ENCODE results near the gene PORCN.

The PORCN gene

DNA sequence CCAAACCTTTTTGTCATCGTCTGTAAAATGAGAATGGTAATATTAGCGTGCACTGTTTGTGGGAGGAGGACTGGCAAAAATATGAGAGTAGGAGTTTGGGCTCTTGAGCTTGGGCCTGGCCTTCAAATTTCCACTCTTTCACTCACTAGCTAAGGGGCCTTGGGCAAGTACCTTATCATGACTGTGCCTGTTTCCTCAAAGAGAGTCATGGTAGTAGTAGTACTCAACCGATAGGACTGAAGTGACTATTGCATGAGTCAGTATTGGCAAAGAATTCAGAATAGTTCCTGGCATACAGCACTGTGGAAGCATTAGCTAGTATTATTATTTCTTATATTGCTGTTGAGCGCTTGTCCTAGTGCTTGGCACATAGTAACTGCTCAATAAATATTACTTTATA lies 49.5 kb downstream of the PORCN start:
- Histone ChIP-seq H3K27ac (ENCODE audit: low read length, poor library complexity, severe bottlenecking) (peak overlapping the region; percentile 7), H2AK5ac (ENCODE audit: low read length, severe bottlenecking) (no peak overlapping the region), H2AFZ (ENCODE audit: low read depth, low read length) (no peak overlapping the region), H2BK120ac (ENCODE audit: low read depth, low read length) (no peak overlapping the region), H3K9ac (ENCODE audit: low read length) (peak overlapping the region; percentile 37), H3K4me3 (ENCODE audit: insufficient read depth in 1 of 2, low read depth in 1 of 2, low read length in 2 of 2) (no peak overlapping the region), H3K14ac (ENCODE audit: low read length in 2 of 2) (no peak overlapping the region), H3K4ac (ENCODE audit: low read depth in 1 of 2, low read length in 2 of 2) (no peak overlapping the region), H4K91ac (ENCODE audit: low read length) (no peak overlapping the region), H3K4me2 (ENCODE audit: low read length, poor library complexity, severe bottlenecking) (no peak overlapping the region), H3K4me1 (ENCODE audit: control insufficient read depth, insufficient read depth, low read depth, low read length) (no peaks in the 10 kb centered on the region), H3K79me1 (replicated peaks; ENCODE audit: low read length, poor library complexity, severe bottlenecking) (peaks cover 9% of the 10 kb centered on the region), H3K36me3 (ENCODE audit: control insufficient read depth in 1 of 2, insufficient read depth in 2 of 2, low read depth in 1 of 2, low read length in 2 of 2) (peaks cover 38 to 41% of the 10 kb centered on the region in 2 experiments), H3K27me3 (ENCODE audit: control insufficient read depth in 1 of 2, insufficient read depth in 1 of 2, low read length in 2 of 2) (no peaks in the 10 kb centered on the region), H3K9me3 (ENCODE audit: control insufficient read depth, low read length) (no peaks in the 10 kb centered on the region), H2BK12ac (ENCODE audit: low read length in 2 of 2) (no peak overlapping the region), H2BK15ac (ENCODE audit: low read depth, poor library complexity, severe bottlenecking) (no peak overlapping the region), H3K18ac (ENCODE audit: low read depth in 1 of 2, low read length in 2 of 2) (no peak overlapping the region), H2BK5ac (ENCODE audit: low read depth, low read length, poor library complexity, severe bottlenecking) (no peak overlapping the region), H3K23ac (ENCODE audit: low read length in 2 of 2) (no peak overlapping the region), H4K8ac (ENCODE audit: low read length) (no peak overlapping the region)
- WGBS = 56% methylated on average over 3 of the region's 4 CpGs
- peak; percentile 70 for DNase-seq

DNA sequence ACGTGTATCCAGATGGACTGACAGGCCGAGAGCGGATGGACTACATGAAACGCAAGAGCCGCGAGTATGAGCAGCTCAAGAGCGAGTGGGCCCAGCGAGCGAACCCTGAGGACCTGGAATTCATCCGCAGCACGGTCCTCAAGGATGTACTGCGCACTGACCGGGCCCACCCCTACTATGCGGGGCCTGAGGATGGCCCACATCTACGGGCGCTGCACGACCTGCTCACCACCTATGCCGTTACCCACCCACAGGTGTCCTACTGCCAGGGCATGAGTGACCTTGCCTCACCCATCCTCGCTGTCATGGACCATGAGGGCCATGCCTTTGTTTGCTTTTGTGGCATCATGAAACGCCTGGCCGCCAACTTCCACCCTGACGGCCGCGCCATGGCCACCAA lies 50.8 kb downstream of the PORCN start:
- H3K18ac ChIP-seq (ENCODE audit: low read depth in 1 of 2, low read length in 2 of 2) = no peak overlapping the region
- H2BK5ac ChIP-seq (ENCODE audit: low read depth, low read length, poor library complexity, severe bottlenecking) = no peak overlapping the region
- no peak overlapping the region for H2BK120ac ChIP-seq (ENCODE audit: low read depth, low read length)
- no peak for DNase-seq
- no peak overlapping the region for H3K4ac ChIP-seq (ENCODE audit: low read depth in 1 of 2, low read length in 2 of 2)
- H4K91ac ChIP-seq (ENCODE audit: low read length) = no peak overlapping the region
- no peak overlapping the region for H2BK15ac ChIP-seq (ENCODE audit: low read depth, poor library complexity, severe bottlenecking)
- H4K8ac ChIP-seq (ENCODE audit: low read length) = no peak overlapping the region
- H3K4me1 ChIP-seq (ENCODE audit: control insufficient read depth, insufficient read depth, low read depth, low read length) = no peaks in the 10 kb centered on the region
- no peak overlapping the region for H3K4me3 ChIP-seq (ENCODE audit: insufficient read depth in 1 of 2, low read depth in 1 of 2, low read length in 2 of 2)
- no peak overlapping the region for H3K14ac ChIP-seq (ENCODE audit: low read length in 2 of 2)
- H3K27ac ChIP-seq (ENCODE audit: low read length, poor library complexity, severe bottlenecking) = no peak overlapping the region
- no peak overlapping the region for H2AFZ ChIP-seq (ENCODE audit: low read depth, low read length)
- H3K4me2 ChIP-seq (ENCODE audit: low read length, poor library complexity, severe bottlenecking) = no peak overlapping the region
- H2BK12ac ChIP-seq (ENCODE audit: low read length in 2 of 2) = no peak overlapping the region
- H3K36me3 ChIP-seq (ENCODE audit: control insufficient read depth in 1 of 2, insufficient read depth in 2 of 2, low read depth in 1 of 2, low read length in 2 of 2) = peaks cover 39 to 41% of the 10 kb centered on the region in 2 experiments
- no peak overlapping the region for H2AK5ac ChIP-seq (ENCODE audit: low read length, severe bottlenecking)
- no peak overlapping the region for H3K23ac ChIP-seq (ENCODE audit: low read length in 2 of 2)
- 99% methylated on average over 24 of the region's 24 CpGs for WGBS
- no peaks in the 10 kb centered on the region for H3K27me3 ChIP-seq (ENCODE audit: control insufficient read depth in 1 of 2, insufficient read depth in 1 of 2, low read length in 2 of 2)
- peaks cover 9% of the 10 kb centered on the region for H3K79me1 ChIP-seq (replicated peaks; ENCODE audit: low read length, poor library complexity, severe bottlenecking)
- no peak overlapping the region for H3K9ac ChIP-seq (ENCODE audit: low read length)
- H3K9me3 ChIP-seq (ENCODE audit: control insufficient read depth, low read length) = no peaks in the 10 kb centered on the region

GRCh38 chrX:48560056-48560455 lies 51.3 kb downstream of the PORCN start:
- no peak overlapping the region for H4K91ac ChIP-seq (ENCODE audit: low read length)
- H2BK15ac ChIP-seq (ENCODE audit: low read depth, poor library complexity, severe bottlenecking) = no peak overlapping the region
- peaks cover 9% of the 10 kb centered on the region for H3K79me1 ChIP-seq (replicated peaks; ENCODE audit: low read length, poor library complexity, severe bottlenecking)
- no peak overlapping the region for H3K4ac ChIP-seq (ENCODE audit: low read depth in 1 of 2, low read length in 2 of 2)
- no peak overlapping the region for H2AFZ ChIP-seq (ENCODE audit: low read depth, low read length)
- H2BK120ac ChIP-seq (ENCODE audit: low read depth, low read length) = no peak overlapping the region
- H3K9me3 ChIP-seq (ENCODE audit: control insufficient read depth, low read length) = no peaks in the 10 kb centered on the region
- 98% methylated on average over 11 of the region's 14 CpGs for WGBS
- peaks cover 34 to 39% of the 10 kb centered on the region in 2 experiments for H3K36me3 ChIP-seq (ENCODE audit: control insufficient read depth in 1 of 2, insufficient read depth in 2 of 2, low read depth in 1 of 2, low read length in 2 of 2)
- H3K27me3 ChIP-seq (ENCODE audit: control insufficient read depth in 1 of 2, insufficient read depth in 1 of 2, low read length in 2 of 2) = no peaks in the 10 kb centered on the region
- H3K23ac ChIP-seq (ENCODE audit: low read length in 2 of 2) = no peak overlapping the region
- no peak overlapping the region for H3K4me2 ChIP-seq (ENCODE audit: low read length, poor library complexity, severe bottlenecking)
- H2BK12ac ChIP-seq (ENCODE audit: low read length in 2 of 2) = no peak overlapping the region
- H3K4me1 ChIP-seq (ENCODE audit: control insufficient read depth, insufficient read depth, low read depth, low read length) = no peaks in the 10 kb centered on the region
- no peak overlapping the region for H4K8ac ChIP-seq (ENCODE audit: low read length)
- no peak overlapping the region for H3K4me3 ChIP-seq (ENCODE audit: insufficient read depth in 1 of 2, low read depth in 1 of 2, low read length in 2 of 2)
- H3K9ac ChIP-seq (ENCODE audit: low read length) = no peak overlapping the region
- H3K27ac ChIP-seq (ENCODE audit: low read length, poor library complexity, severe bottlenecking) = no peak overlapping the region
- H3K14ac ChIP-seq (ENCODE audit: low read length in 2 of 2) = no peak overlapping the region
- no peak overlapping the region for H2AK5ac ChIP-seq (ENCODE audit: low read length, severe bottlenecking)
- H2BK5ac ChIP-seq (ENCODE audit: low read depth, low read length, poor library complexity, severe bottlenecking) = no peak overlapping the region
- H3K18ac ChIP-seq (ENCODE audit: low read depth in 1 of 2, low read length in 2 of 2) = no peak overlapping the region
- DNase-seq = no peak

GRCh38 chrX:48560681-48561080 lies 51.9 kb downstream of the PORCN start:
- no peaks in the 10 kb centered on the region for H3K9me3 ChIP-seq (ENCODE audit: control insufficient read depth, low read length)
- H3K18ac ChIP-seq (ENCODE audit: low read depth in 1 of 2, low read length in 2 of 2) = no peak overlapping the region
- no peak overlapping the region for H2AK5ac ChIP-seq (ENCODE audit: low read length, severe bottlenecking)
- H4K8ac ChIP-seq (ENCODE audit: low read length) = peak overlapping the region; percentile 17
- H2BK15ac ChIP-seq (ENCODE audit: low read depth, poor library complexity, severe bottlenecking) = no peak overlapping the region
- H3K14ac ChIP-seq (ENCODE audit: low read length in 2 of 2) = no peak overlapping the region
- H3K4ac ChIP-seq (ENCODE audit: low read depth in 1 of 2, low read length in 2 of 2) = no peak overlapping the region
- H2BK120ac ChIP-seq (ENCODE audit: low read depth, low read length) = no peak overlapping the region
- H2BK5ac ChIP-seq (ENCODE audit: low read depth, low read length, poor library complexity, severe bottlenecking) = no peak overlapping the region
- H3K36me3 ChIP-seq (ENCODE audit: control insufficient read depth in 1 of 2, insufficient read depth in 2 of 2, low read depth in 1 of 2, low read length in 2 of 2) = peaks cover 32 to 36% of the 10 kb centered on the region in 2 experiments
- peaks cover 9% of the 10 kb centered on the region for H3K79me1 ChIP-seq (replicated peaks; ENCODE audit: low read length, poor library complexity, severe bottlenecking)
- no peak overlapping the region for H3K27ac ChIP-seq (ENCODE audit: low read length, poor library complexity, severe bottlenecking)
- H2AFZ ChIP-seq (ENCODE audit: low read depth, low read length) = no peak overlapping the region
- H3K23ac ChIP-seq (ENCODE audit: low read length in 2 of 2) = no peak overlapping the region
- H3K4me2 ChIP-seq (ENCODE audit: low read length, poor library complexity, severe bottlenecking) = no peak overlapping the region
- H2BK12ac ChIP-seq (ENCODE audit: low read length in 2 of 2) = no peak overlapping the region
- H4K91ac ChIP-seq (ENCODE audit: low read length) = no peak overlapping the region
- WGBS = 98% methylated on average over 11 of the region's 12 CpGs
- no peak overlapping the region for H3K9ac ChIP-seq (ENCODE audit: low read length)
- no peak for DNase-seq
- no peaks in the 10 kb centered on the region for H3K27me3 ChIP-seq (ENCODE audit: control insufficient read depth in 1 of 2, insufficient read depth in 1 of 2, low read length in 2 of 2)
- H3K4me1 ChIP-seq (ENCODE audit: control insufficient read depth, insufficient read depth, low read depth, low read length) = no peaks in the 10 kb centered on the region
- no peak overlapping the region for H3K4me3 ChIP-seq (ENCODE audit: insufficient read depth in 1 of 2, low read depth in 1 of 2, low read length in 2 of 2)
